A673 (cell line): ENCODE results near the gene PDLIM1.

ENCODE experiments used
- EZH2 ChIP-seq: fragments of 200-600 bp; sonication (generic); IDR thresholded peaks from 2 replicates; pipeline ENCODE4 v1.6.1; 2017; ENCODE audit warnings: borderline replicate concordance, low read depth, mild to moderate bottlenecking, mixed read lengths, antibody characterized with exemption, low read length; ENCODE audit not compliant: poor library complexity, severe bottlenecking
- TF ChIP-seq, protein P1 (sequence below): fragments of 300-800, 200-600 bp; sonication (generic); conservative IDR thresholded peaks from 2 replicates; pipeline ENCODE4 v1.5.1; 2017; ENCODE audit warnings: low read depth, mild to moderate bottlenecking, antibody characterized with exemption, low read length, moderate library complexity, mixed read lengths

DNA sequence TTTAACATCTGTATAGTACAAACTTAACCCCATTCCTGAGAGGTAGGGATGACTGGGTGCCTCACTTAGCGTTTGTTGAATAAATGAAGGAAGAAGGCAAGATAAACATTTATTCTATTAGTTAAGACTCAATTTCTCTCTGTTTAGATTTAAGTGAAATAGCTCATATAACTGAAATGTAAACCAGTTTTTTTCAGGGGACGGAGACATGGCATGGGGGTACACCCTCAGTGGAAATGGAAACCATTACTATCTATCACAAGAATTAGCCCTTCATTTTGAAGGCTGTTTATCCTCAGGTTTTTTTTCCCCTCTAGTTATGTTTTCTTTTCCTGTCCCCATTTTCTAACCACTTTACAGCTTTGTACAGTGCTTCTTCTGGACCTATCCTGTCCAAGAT, 35.6 kb upstream of the PDLIM1 start:
- TF ChIP-seq, protein P1, sequence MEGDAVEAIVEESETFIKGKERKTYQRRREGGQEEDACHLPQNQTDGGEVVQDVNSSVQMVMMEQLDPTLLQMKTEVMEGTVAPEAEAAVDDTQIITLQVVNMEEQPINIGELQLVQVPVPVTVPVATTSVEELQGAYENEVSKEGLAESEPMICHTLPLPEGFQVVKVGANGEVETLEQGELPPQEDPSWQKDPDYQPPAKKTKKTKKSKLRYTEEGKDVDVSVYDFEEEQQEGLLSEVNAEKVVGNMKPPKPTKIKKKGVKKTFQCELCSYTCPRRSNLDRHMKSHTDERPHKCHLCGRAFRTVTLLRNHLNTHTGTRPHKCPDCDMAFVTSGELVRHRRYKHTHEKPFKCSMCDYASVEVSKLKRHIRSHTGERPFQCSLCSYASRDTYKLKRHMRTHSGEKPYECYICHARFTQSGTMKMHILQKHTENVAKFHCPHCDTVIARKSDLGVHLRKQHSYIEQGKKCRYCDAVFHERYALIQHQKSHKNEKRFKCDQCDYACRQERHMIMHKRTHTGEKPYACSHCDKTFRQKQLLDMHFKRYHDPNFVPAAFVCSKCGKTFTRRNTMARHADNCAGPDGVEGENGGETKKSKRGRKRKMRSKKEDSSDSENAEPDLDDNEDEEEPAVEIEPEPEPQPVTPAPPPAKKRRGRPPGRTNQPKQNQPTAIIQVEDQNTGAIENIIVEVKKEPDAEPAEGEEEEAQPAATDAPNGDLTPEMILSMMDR = no peak
- TF ChIP-seq EZH2 = no peak
